ENCODE data around the gene EGFR.
A peak's percentile ranks its signal among the peaks of the same experiment; 100 is the strongest.

EGFR gene

GRCh38 chr7:55124989-55125875 lies 106.4 kb downstream of the EGFR start:
- no peak for DNase-seq (ENCODE audit: low read depth, low spot score)

DNA sequence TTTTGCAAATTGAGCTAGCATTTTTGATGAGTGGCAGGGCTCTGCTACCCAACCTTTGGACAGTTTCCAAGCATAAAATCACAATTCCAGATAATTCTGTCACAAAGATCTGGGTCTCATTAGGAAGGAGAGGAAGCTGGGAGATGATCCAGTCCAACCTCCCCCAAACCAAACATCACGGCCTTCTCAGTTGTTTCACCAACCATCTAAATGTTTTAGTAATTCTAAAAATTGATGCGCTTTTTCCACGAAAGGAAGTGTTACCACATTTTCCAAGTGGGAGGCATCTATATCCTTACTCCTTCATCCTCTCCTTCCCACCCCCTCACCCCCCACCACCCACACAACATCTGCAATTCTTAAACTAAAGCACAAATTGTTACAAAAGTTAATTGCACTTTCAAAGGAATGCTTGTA lies 108.3 kb downstream of the EGFR start:
- no peak for DNase-seq (ENCODE audit: low read depth, low spot score)

DNA sequence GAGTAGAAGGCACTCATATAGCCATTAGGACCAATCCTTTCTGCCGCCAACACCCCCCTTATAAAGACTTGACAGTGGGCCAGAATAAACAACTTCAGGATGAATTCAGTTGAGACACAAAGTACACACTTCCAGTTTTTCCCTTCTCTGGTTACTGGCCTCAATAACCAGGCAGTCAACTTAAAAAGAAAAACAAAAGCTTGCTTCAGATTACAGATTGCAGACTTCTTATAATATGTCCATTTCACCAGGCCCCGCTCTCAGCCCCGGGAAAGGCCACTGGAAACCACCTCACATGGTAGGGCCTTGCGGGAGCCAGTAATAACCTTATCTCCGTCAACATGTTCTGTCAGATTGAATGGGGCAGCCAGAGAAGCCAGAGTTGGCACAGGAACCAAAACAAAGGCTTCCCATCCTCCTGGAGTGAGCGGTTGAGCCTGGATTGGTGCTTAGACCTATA lies 108.8 kb downstream of the EGFR start:
- peak; percentile 85 for DNase-seq (ENCODE audit: low read depth, low spot score)

- DNase-seq (ENCODE audit: low read depth, low spot score) = no peak
Observed at GRCh38 chr7:55128693-55129394, 110.0 kb downstream of the EGFR start.

DNA sequence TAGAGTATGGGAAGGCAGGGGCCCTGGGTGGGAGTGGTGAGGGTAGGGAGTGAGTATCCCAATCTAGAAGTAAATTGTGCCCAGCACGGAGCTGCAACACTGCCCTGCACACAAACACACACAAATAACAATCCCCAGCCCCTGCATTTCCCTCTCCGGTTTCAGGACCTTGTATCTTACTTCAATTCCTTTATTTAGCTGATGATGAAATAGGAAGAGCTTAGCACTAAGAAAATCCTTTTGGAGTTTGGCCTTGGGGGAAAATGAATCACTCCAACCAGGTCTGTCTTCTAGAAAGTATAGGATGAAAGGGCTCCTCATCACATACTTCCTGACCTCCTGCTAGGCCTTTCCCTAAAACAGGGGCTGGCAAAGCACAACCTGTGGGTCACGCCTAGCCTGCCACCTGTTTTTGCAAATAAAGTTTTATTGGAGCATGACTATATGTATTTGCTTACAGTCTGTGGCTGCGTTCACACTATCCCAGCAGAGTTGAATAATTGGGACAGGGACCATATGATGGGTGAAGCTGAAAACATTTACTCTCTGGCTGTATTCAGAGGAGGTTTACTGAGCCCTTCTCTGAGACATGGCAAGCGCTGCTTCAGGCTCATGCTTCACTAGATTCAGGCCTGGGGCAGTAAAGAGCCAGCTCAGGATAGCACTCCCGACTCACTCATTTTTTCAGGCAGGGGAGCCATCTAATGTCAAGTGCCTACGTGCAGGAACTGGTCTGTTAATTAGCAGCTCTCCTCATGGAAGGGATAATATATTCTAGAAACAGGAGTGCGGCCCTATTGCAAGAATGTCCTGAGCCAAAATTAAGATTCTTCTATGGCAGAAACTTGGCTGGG lies 111.0 kb downstream of the EGFR start:
- DNase-seq (ENCODE audit: low read depth, low spot score) = no peak

- peak; percentile 85 for DNase-seq (ENCODE audit: low read depth, low spot score)
Observed at GRCh38 chr7:55130395-55131141, 111.8 kb downstream of the EGFR start.

GRCh38 chr7:55131142-55131929 lies 112.5 kb downstream of the EGFR start:
- no peak for DNase-seq (ENCODE audit: low read depth, low spot score)

DNA sequence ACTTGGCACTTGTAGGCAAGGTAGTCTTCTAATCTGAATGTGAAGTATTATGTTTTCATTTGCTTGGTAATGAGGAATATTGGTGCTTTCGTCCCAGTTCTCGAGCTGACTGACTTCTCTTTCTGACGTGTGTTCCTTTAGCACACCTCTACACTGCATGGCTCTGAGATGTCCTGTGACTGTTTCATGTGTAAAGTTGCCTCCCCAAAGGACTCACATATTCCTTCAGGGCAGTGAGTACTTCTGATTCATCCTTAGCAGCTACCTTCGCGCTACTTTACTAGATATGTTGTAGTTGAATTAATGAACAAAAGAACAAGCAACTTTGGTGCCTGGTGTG lies 113.7 kb downstream of the EGFR start:
- DNase-seq (ENCODE audit: low read depth, low spot score) = no peak

GRCh38 chr7:55132890-55133551 lies 114.2 kb downstream of the EGFR start:
- peak; percentile 86 for DNase-seq (ENCODE audit: low read depth, low spot score)

- DNase-seq (ENCODE audit: low read depth, low spot score) = peak; percentile 78
Observed at GRCh38 chr7:55133630-55134358, 115.0 kb downstream of the EGFR start.

GRCh38 chr7:55134359-55134725 lies 115.5 kb downstream of the EGFR start:
- no peak for DNase-seq (ENCODE audit: low read depth, low spot score)

GRCh38 chr7:55134786-55135185 lies 116.0 kb downstream of the EGFR start:
- no peak for DNase-seq (ENCODE audit: low read depth, low spot score)

- no peak for DNase-seq (ENCODE audit: low read depth, low spot score)
Observed at GRCh38 chr7:55135462-55135861, 116.6 kb downstream of the EGFR start.

- no peak for DNase-seq (ENCODE audit: low read depth, low spot score)
Observed at GRCh38 chr7:55138663-55139062, 119.8 kb downstream of the EGFR start.

GRCh38 chr7:55140221-55140940 lies 121.6 kb downstream of the EGFR start:
- DNase-seq (ENCODE audit: low read depth, low spot score) = no peak

DNA sequence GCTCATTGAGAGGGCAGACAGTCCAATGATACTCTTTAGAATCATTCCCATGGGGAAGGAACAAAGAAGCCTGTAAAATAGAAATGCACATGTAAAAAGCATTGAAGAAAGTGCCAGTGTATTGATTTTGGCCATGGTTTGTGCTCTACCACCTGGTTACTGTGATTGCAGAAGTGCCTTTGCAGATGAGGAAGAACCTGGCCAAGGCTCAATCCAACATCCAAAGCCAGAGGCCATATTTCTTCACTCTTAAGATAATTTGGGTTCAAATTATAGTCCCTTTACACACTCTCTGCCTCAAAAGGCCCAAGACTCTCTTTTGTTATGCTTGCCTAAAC lies 122.1 kb downstream of the EGFR start:
- DNase-seq (ENCODE audit: low read depth, low spot score) = no peak

- DNase-seq (ENCODE audit: low read depth, low spot score) = no peak
Observed at GRCh38 chr7:55142919-55143600, 124.2 kb downstream of the EGFR start.

Data from smooth muscle cell of the brain vasculature (primary cell).